T-helper 9 cell (primary cell): ENCODE data around the gene INTS14.

Experiments
- DNase-seq: peaks from one replicate; pipeline ENCODE4 v3.0.0-alpha.2; 2020
- total RNA-seq, 2 donors: gene quantifications; one replicate each; lab custom pipeline; 2026; lab: John Stamatoyannopoulos, UW

INTS14 gene
- total RNA-seq, result 23.2 to 52.5 reads per million in 2 donors

GRCh38 chr15:65610871-65611718, at the start of gene INTS14:
Gene INTS14 (minus strand): TSS chr15:65611131. CDS start chr15:65607380, 3,751 bp downstream.
- DNase-seq, result peak; percentile 89

- no peak for DNase-seq
Observed at GRCh38 chr15:65659502-65660052, 48.6 kb upstream of the INTS14 start.

- DNase-seq, result no peak
Observed at GRCh38 chr15:65655457-65655856, 44.5 kb upstream of the INTS14 start.

GRCh38 chr15:65655026-65655425, 44.1 kb upstream of the INTS14 start:
- DNase-seq, result no peak

- no peak for DNase-seq
Observed at GRCh38 chr15:65653801-65654521, 43.0 kb upstream of the INTS14 start.

GRCh38 chr15:65653341-65653740, 42.4 kb upstream of the INTS14 start:
- DNase-seq, result no peak

- DNase-seq, result no peak
Observed at GRCh38 chr15:65651831-65652749, 41.2 kb upstream of the INTS14 start.

GRCh38 chr15:65651042-65651322, 40.1 kb upstream of the INTS14 start:
- no peak for DNase-seq

GRCh38 chr15:65650312-65651041, 39.5 kb upstream of the INTS14 start:
- no peak for DNase-seq

GRCh38 chr15:65646486-65646885, 35.6 kb upstream of the INTS14 start:
- no peak for DNase-seq

- DNase-seq, result no peak
Observed at GRCh38 chr15:65645392-65645791, 34.5 kb upstream of the INTS14 start.

GRCh38 chr15:65644282-65644681, 33.4 kb upstream of the INTS14 start:
- no peak for DNase-seq

- DNase-seq, result no peak
Observed at GRCh38 chr15:65642594-65642993, 31.7 kb upstream of the INTS14 start.

GRCh38 chr15:65641768-65642475, 31.0 kb upstream of the INTS14 start:
- DNase-seq, result no peak

- DNase-seq, result no peak
Observed at GRCh38 chr15:65639509-65639908, 28.6 kb upstream of the INTS14 start.

GRCh38 chr15:65638681-65639089, 27.8 kb upstream of the INTS14 start:
- no peak for DNase-seq

- DNase-seq, result no peak
Observed at GRCh38 chr15:65638109-65638508, 27.2 kb upstream of the INTS14 start.

GRCh38 chr15:65634356-65634755, 23.4 kb upstream of the INTS14 start:
- DNase-seq, result no peak

- no peak for DNase-seq
Observed at GRCh38 chr15:65633752-65634151, 22.8 kb upstream of the INTS14 start.

GRCh38 chr15:65632780-65633375, 21.9 kb upstream of the INTS14 start:
- DNase-seq, result no peak

GRCh38 chr15:65631503-65631902, 20.6 kb upstream of the INTS14 start:
- no peak for DNase-seq
